Measurements from ENCODE around the gene TBX20.

- no peak for TF ChIP-seq CTCF (IDR thresholded peaks at IDR 0.05; ENCODE audit: poor library complexity)
- peak; percentile 76 for TF ChIP-seq EZH2 (IDR thresholded peaks at IDR 0.05; ENCODE audit: borderline replicate concordance)
Observed at GRCh38 chr7:35261476-35262285, 7.8 kb upstream of the TBX20 start.

Measured in hepatocyte (in vitro differentiated cells).